Lung (tissue), 12 donors: ENCODE results near the gene PIGP. TPM values are rescaled to one million over a fixed set of nuclear protein-coding genes. Genes with fewer than 3 reads are reported as not detected.

ENCODE experiments used
- ATAC-seq: fragments of 200-7000 bp; cut with Tn5 transposase; one replicate; pipeline ENCODE4 v1.9.1; 2020; ENCODE audit warnings: moderate number of reproducible peaks; ENCODE audit not compliant: insufficient read depth, low FRiP score
- DNase-seq, 3 donors: peaks; one replicate each; pipeline ENCODE4 v3.0.0-alpha.2; 2013 to 2017
- H3K27ac ChIP-seq, 2 donors: one replicate each; pipeline ENCODE4 v1.5.1; 2013; ENCODE audit warnings: mild to moderate bottlenecking in 2 of 2, moderate library complexity in 2 of 2, control low read depth in 1 of 2, inconsistent platforms in 1 of 2, low read depth in 1 of 2, low read length in 1 of 2
- H3K27me3 ChIP-seq, 3 donors: one replicate each; pipeline ENCODE4 v1.5.1; 2013; ENCODE audit warnings: low read length in 2 of 3; ENCODE audit not compliant: control insufficient read depth in 3 of 3, insufficient read depth in 3 of 3
- H3K36me3 ChIP-seq, 4 donors: one replicate each; pipeline ENCODE4 v1.5.1; 2013; ENCODE audit warnings: low read length in 4 of 4, mild to moderate bottlenecking in 1 of 4, moderate library complexity in 1 of 4; ENCODE audit not compliant: control insufficient read depth in 4 of 4, insufficient read depth in 4 of 4
- H3K4me1 ChIP-seq, 5 donors: one replicate each; pipeline ENCODE4 v1.5.1; 2013; ENCODE audit warnings: low read length in 5 of 5, mild to moderate bottlenecking in 2 of 5, moderate library complexity in 1 of 5; ENCODE audit not compliant: control insufficient read depth in 5 of 5, insufficient read depth in 5 of 5
- H3K4me3 ChIP-seq: one replicate; pipeline ENCODE4 v1.5.1; 2013; ENCODE audit warnings: mild to moderate bottlenecking, control low read depth, moderate library complexity
- H3K9ac ChIP-seq, 2 donors: one replicate each; pipeline ENCODE4 v1.5.1; 2013; ENCODE audit warnings: low read length in 2 of 2, control low read depth in 1 of 2; ENCODE audit not compliant: insufficient read depth in 1 of 2
- H3K9me3 ChIP-seq, 4 donors: one replicate each; pipeline ENCODE4 v1.5.1; 2013; ENCODE audit warnings: low read length in 3 of 4, mild to moderate bottlenecking in 1 of 4, moderate library complexity in 1 of 4; ENCODE audit not compliant: control insufficient read depth in 4 of 4, insufficient read depth in 3 of 4
- whole genome bisulfite sequencing, 2 donors: extraction: QIAGEN DNeasy Blood & Tissue Kit; methylation state at CpG; one replicate each; pipeline ENCODE4 v1.1.7; 2013; 5-methylcytosine and 5-hydroxymethylcytosine counted together
- polyA plus RNA-seq, 2 donors: library from polyadenylated mRNA; stranded (reverse); fragments of 200-250 nt; gene quantifications; one replicate each; pipeline ENCODE4 v1.2.1, GENCODE V29; 2013
- total RNA-seq, 2 donors: library from RNA; depleted of rRNA in 1 of 2; stranded (reverse); fragments of >200 nt in 1 of 2; gene quantifications; one replicate each; pipeline ENCODE4 v1.2.1, GENCODE V29; 2014 to 2021
- TF ChIP-seq, protein P1 (sequence below): IDR thresholded peaks from 2 replicates; pipeline ENCODE4 v1.5.1; 2012; ENCODE audit warnings: mild to moderate bottlenecking; ENCODE audit errors: control extremely low read depth, extremely low read depth
- donor health status: control.
- donor health status: control.
- donor health status: Bipolar disorder and iron deficiency.
- donor health status: healthy.
- donor health status: DM: yes; HTN: yes; CAD: no.

The PIGP gene
- total and polyA plus RNA-seq, 4 donors: 18.6 to 30.6 (median 24.1) TPM

DNA sequence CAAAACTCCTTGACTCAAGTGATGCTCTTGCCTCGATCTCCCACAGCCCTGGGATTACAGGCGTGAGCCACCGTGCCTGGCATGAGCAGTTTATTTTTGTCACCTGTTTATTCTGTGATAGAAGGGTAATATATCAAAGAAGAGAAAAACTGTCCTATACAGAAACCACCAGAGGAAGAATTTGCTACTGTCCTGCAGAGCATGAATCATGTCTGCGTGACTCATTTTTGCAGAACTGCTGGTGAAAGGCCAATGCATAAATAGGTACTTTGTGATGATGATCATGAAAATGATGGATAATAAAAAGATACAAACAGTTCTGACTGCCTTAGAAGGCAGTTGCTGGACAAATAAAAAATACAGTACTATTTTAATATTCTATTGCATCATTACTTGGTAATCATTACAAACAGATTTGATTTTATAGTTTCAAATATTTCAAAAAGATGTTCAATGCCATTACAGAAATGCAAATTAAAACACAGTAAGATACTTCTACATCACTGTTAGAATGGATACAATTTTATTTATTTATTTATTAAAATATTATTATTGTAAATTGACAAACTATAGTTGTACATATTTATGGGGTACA lies 39.9 kb downstream of the PIGP start:
- no peaks in the 10 kb centered on the region for H3K9me3 ChIP-seq
- 84 to 86% methylated on average over 4 of the region's 4 CpGs for WGBS, 2 donors
- no peak overlapping the region for H3K27ac ChIP-seq
- TF ChIP-seq, protein P1, sequence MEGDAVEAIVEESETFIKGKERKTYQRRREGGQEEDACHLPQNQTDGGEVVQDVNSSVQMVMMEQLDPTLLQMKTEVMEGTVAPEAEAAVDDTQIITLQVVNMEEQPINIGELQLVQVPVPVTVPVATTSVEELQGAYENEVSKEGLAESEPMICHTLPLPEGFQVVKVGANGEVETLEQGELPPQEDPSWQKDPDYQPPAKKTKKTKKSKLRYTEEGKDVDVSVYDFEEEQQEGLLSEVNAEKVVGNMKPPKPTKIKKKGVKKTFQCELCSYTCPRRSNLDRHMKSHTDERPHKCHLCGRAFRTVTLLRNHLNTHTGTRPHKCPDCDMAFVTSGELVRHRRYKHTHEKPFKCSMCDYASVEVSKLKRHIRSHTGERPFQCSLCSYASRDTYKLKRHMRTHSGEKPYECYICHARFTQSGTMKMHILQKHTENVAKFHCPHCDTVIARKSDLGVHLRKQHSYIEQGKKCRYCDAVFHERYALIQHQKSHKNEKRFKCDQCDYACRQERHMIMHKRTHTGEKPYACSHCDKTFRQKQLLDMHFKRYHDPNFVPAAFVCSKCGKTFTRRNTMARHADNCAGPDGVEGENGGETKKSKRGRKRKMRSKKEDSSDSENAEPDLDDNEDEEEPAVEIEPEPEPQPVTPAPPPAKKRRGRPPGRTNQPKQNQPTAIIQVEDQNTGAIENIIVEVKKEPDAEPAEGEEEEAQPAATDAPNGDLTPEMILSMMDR: no peak
- no peak for DNase-seq
- H3K4me3 ChIP-seq: no peak overlapping the region
- H3K4me1 ChIP-seq: no peaks in the 10 kb centered on the region
- ATAC-seq: no peak
- H3K9ac ChIP-seq: no peak overlapping the region
- no peaks in the 10 kb centered on the region for H3K36me3 ChIP-seq
- H3K27me3 ChIP-seq: no peaks in the 10 kb centered on the region

DNA sequence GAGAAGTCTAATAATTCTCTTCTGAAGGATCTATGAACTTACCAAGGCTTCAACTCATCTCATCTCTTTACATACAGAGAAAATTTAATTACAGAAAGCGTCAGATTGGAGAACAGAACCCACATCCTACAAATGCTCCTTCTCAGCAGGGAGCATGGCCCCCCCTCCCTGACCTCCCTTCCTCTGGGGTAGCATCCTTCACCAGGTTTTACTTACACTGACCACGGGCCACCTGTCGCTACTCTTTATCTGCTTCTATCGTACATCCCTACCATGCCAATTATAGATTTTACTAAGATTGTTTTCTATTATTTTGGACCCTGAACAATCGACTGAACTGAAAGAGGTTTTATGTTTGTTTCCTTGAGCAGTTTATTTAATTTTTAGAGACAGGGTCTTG lies 40.6 kb downstream of the PIGP start:
- TF ChIP-seq, protein P1: no peak

DNA sequence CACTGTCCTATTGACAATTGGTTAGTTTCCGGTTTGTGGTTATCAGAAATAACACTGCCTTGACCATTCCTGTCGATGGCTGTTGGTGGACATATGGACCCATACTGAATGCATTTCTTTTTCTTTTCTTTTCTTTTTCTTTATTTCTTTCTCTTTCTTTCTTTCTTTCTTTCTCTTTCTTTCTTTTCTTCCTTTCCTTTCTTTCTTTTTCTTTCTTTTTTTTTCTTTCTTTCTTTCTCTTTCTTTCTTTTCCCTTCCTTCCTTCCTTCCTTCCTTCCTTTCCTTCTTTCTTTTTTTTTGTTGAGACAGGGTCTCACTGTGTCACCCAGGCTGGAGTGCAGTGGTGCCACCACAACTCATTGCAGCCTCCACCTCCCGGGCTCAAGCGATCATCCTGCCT lies 42.0 kb downstream of the PIGP start:
- no peak for DNase-seq
- Histone ChIP-seq H3K27me3 (no peaks in the 10 kb centered on the region), H3K4me1 (no peaks in the 10 kb centered on the region), H3K4me3 (no peak overlapping the region), H3K9me3 (no peaks in the 10 kb centered on the region), H3K9ac (no peak overlapping the region), H3K27ac (no peak overlapping the region), H3K36me3 (no peaks in the 10 kb centered on the region)
- WGBS, 2 donors: 96 to 98% methylated on average over 4 of the region's 4 CpGs
- no peak for ATAC-seq
- TF ChIP-seq, protein P1: no peak

More for the DNA sequence above, 40.6 kb downstream of the PIGP start:
- no peaks in the 10 kb centered on the region for H3K4me1 ChIP-seq
- no peak overlapping the region for H3K9ac ChIP-seq
- H3K4me3 ChIP-seq: no peak overlapping the region
- H3K9me3 ChIP-seq: no peaks in the 10 kb centered on the region
- H3K36me3 ChIP-seq: no peaks in the 10 kb centered on the region
- H3K27ac ChIP-seq: no peak overlapping the region
- DNase-seq (no peak), ATAC-seq (no peak)
- H3K27me3 ChIP-seq: no peaks in the 10 kb centered on the region
- WGBS, 2 donors: 86 to 87% methylated on average over 5 of the region's 5 CpGs

DNA sequence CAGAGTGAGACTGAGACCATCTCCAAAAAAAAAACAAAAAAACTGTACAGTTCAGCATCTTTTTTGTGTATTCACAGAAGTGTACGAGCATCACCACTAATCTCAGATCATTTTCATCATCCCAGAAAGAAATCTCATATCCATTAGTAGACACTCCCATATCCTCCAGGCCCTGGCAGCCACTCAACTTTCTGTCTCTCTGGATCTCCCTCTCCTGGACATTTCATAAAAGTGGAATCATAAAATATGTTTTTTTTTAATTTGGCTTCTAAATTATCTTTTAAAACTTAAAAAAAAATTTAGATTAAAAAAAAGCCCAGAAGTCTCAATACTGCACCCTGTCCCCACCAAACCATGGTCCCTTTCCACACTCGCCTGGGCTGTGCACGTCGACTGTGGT lies 44.3 kb downstream of the PIGP start:
- no peaks in the 10 kb centered on the region for H3K4me1 ChIP-seq
- no peak overlapping the region for H3K27ac ChIP-seq
- no peaks in the 10 kb centered on the region for H3K27me3 ChIP-seq
- DNase-seq: peak in 2 of 3 donors; percentile 26 to 42
- ATAC-seq: no peak
- no peaks in the 10 kb centered on the region for H3K36me3 ChIP-seq
- H3K4me3 ChIP-seq: no peak overlapping the region
- no peak overlapping the region for H3K9ac ChIP-seq
- no peaks in the 10 kb centered on the region for H3K9me3 ChIP-seq
- 88 to 89% methylated on average over 4 of the region's 4 CpGs for WGBS, 2 donors
- TF ChIP-seq, protein P1: no peak
